Ovary (tissue), 3 donors: ENCODE measurements around the gene ATP2C1.

Experiments used
- POLR2A ChIP-seq: fragments of 450-650 bp; IDR thresholded peaks from one replicate; pipeline ENCODE4 v1.6.1; 2017; ENCODE audit warnings: antibody characterized with exemption, mild to moderate bottlenecking, moderate library complexity
- TF ChIP-seq, protein P1 (sequence below), 3 donors: fragments of 450-650 bp in 2 of 3; fragments of 200-600 bp in 1 of 3; IDR thresholded peaks; one replicate each; pipeline versions ENCODE4 v1.5.1 to v1.8.0; 2016 to 2022; ENCODE audit warnings: antibody characterized with exemption in 3 of 3, mild to moderate bottlenecking in 1 of 3
- donor health status: DM: no; HTN: no; CAD: no.

DNA sequence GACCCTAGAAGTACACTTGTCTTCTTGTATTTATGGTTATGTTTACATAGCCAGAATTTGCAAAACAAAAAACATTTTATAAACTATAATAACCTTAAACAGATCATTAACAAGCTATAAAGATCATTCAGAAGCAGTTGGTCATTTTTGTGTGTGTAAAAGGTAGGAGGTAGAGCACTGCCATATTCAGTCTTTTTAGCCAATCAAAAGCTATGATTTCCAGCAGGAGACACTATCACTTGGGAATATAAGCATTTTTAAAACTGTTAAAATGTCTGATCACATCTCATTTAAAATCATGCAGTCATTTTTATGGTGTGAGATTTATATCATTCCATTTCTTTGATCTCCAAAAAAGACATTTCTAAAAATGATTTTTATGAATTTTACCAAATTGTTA lies 42.6 kb upstream of the ATP2C1 start:
- no peak for TF ChIP-seq POLR2A
- TF ChIP-seq, protein P1, sequence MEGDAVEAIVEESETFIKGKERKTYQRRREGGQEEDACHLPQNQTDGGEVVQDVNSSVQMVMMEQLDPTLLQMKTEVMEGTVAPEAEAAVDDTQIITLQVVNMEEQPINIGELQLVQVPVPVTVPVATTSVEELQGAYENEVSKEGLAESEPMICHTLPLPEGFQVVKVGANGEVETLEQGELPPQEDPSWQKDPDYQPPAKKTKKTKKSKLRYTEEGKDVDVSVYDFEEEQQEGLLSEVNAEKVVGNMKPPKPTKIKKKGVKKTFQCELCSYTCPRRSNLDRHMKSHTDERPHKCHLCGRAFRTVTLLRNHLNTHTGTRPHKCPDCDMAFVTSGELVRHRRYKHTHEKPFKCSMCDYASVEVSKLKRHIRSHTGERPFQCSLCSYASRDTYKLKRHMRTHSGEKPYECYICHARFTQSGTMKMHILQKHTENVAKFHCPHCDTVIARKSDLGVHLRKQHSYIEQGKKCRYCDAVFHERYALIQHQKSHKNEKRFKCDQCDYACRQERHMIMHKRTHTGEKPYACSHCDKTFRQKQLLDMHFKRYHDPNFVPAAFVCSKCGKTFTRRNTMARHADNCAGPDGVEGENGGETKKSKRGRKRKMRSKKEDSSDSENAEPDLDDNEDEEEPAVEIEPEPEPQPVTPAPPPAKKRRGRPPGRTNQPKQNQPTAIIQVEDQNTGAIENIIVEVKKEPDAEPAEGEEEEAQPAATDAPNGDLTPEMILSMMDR (IDR thresholded peaks at IDR 0.05), result no peak
